ENCODE results near the gene AKAP6.

AKAP6 gene

GRCh38 chr14:32623300-32624093 is 294.4 kb downstream of the AKAP6 start:
- no peak for DNase-seq (ENCODE audit: low read depth in 2 of 2)

- no peak for DNase-seq (ENCODE audit: low read depth in 2 of 2)
Measured at GRCh38 chr14:32625211-32625610, 296.1 kb downstream of the AKAP6 start.

GRCh38 chr14:32627545-32628298 is 298.6 kb downstream of the AKAP6 start:
- DNase-seq (ENCODE audit: low read depth in 2 of 2): no peak

GRCh38 chr14:32629236-32629635 is 300.1 kb downstream of the AKAP6 start:
- DNase-seq (ENCODE audit: low read depth in 2 of 2): no peak

GRCh38 chr14:32630701-32631100 is 301.6 kb downstream of the AKAP6 start:
- no peak for DNase-seq (ENCODE audit: low read depth in 2 of 2)

GRCh38 chr14:32633224-32633859 is 304.2 kb downstream of the AKAP6 start:
- no peak for DNase-seq (ENCODE audit: low read depth in 2 of 2)

GRCh38 chr14:32633930-32634329 is 304.8 kb downstream of the AKAP6 start:
- DNase-seq (ENCODE audit: low read depth in 2 of 2): no peak

- DNase-seq (ENCODE audit: low read depth in 2 of 2): no peak
Measured at GRCh38 chr14:32635061-32635719, 306.1 kb downstream of the AKAP6 start.

GRCh38 chr14:32637582-32637981 is 308.5 kb downstream of the AKAP6 start:
- DNase-seq (ENCODE audit: low read depth in 2 of 2): no peak

GRCh38 chr14:32639208-32639607 is 310.1 kb downstream of the AKAP6 start:
- no peak for DNase-seq (ENCODE audit: low read depth in 2 of 2)

GRCh38 chr14:32645551-32645950 is 316.5 kb downstream of the AKAP6 start:
- DNase-seq (ENCODE audit: low read depth in 2 of 2): no peak

GRCh38 chr14:32648434-32648833 is 319.3 kb downstream of the AKAP6 start:
- DNase-seq (ENCODE audit: low read depth in 2 of 2): no peak

GRCh38 chr14:32650030-32650429 is 320.9 kb downstream of the AKAP6 start:
- DNase-seq (ENCODE audit: low read depth in 2 of 2): no peak

GRCh38 chr14:32650665-32651064 is 321.6 kb downstream of the AKAP6 start:
- DNase-seq (ENCODE audit: low read depth in 2 of 2): no peak

GRCh38 chr14:32654106-32654505 is 325.0 kb downstream of the AKAP6 start:
- DNase-seq (ENCODE audit: low read depth in 2 of 2): no peak

GRCh38 chr14:32656601-32657000 is 327.5 kb downstream of the AKAP6 start:
- no peak for DNase-seq (ENCODE audit: low read depth in 2 of 2)

- DNase-seq (ENCODE audit: low read depth in 2 of 2): no peak
Measured at GRCh38 chr14:32657081-32657480, 328.0 kb downstream of the AKAP6 start.

GRCh38 chr14:32661216-32661615 is 332.1 kb downstream of the AKAP6 start:
- no peak for DNase-seq (ENCODE audit: low read depth in 2 of 2)

GRCh38 chr14:32662211-32662610 is 333.1 kb downstream of the AKAP6 start:
- DNase-seq (ENCODE audit: low read depth in 2 of 2): no peak

GRCh38 chr14:32666308-32666707 is 337.2 kb downstream of the AKAP6 start:
- no peak for DNase-seq (ENCODE audit: low read depth in 2 of 2)

- no peak for DNase-seq (ENCODE audit: low read depth in 2 of 2)
Measured at GRCh38 chr14:32667287-32667686, 338.2 kb downstream of the AKAP6 start.

- DNase-seq (ENCODE audit: low read depth in 2 of 2): no peak
Measured at GRCh38 chr14:32667791-32668190, 338.7 kb downstream of the AKAP6 start.

Measured in stimulated activated CD4-positive, alpha-beta T cell treated with anti-CD3 and anti-CD28 coated beads, Interleukin-1b, Interleukin-23, amount 100 ng/mL, for 1 hour (primary cell).